Measurements from ENCODE around the gene MSI2.
A peak's percentile ranks its signal among the peaks of the same experiment; 100 is the strongest.

MSI2 gene

GRCh38 chr17:57541049-57541448 lies 284.7 kb downstream of the MSI2 start:
- no peak for DNase-seq (ENCODE audit: low spot score)

- no peak for DNase-seq (ENCODE audit: low spot score)
These were observed 285.4 kb downstream of the MSI2 start for GRCh38 chr17:57541472-57542394.

DNA sequence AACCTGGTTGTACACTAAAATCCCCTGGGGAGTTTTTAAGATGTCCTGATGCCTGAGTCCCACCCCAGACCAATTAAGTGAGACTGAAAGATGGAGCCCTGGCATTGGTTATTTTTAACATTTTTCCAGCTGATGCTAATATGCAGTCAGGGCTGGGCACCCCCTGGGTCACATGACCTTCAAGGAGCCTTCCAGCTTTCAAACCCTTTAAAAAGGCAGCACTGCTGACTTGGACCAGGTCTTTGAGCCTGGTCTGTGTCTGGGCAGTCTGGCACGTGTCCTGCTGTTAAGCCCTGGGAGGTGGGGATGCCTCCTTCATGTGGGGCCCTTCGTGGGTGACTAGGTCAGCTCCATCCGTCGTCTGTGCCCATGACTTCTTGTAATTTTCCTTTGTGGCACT lies 286.2 kb downstream of the MSI2 start:
- DNase-seq (ENCODE audit: low spot score), result no peak

DNA sequence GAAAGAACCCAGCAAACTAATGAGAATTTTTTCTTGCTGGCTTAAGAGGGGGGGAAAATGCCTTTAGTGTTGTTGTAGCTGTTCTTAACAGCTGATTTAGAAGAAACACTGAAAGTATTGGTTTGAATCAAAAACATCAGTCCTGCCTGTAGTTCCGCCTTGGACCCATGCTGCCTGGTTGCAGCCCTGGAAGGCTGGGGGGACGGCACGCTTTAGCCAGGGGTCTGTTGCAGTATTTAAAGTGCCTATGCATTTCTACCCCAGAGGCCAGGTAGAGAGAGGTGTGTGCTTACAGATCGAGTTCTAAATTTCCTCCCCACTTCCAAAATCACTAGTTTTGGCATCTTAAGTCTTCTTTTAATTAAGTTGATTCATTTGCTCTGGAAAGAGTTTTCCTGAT lies 286.9 kb downstream of the MSI2 start:
- DNase-seq (ENCODE audit: low spot score), result no peak

DNA sequence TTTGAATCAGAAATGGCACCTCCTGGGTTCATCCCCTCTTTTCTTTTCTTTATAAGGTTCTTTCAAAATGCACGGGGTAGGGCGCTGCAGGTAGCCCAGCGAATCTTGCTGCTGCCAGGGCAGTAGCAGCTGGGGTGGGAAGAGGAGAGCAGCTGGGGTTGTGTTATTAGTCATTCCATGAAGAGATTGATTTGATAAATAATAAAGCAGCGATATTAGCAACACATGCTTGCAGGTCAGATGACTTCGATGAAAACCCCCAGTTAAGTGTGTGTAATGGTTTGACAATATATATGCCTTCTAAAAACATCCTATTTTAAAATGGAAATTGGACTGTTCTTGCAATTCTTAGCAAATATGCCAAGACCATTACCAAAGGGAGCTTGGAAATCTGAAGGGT lies 288.1 kb downstream of the MSI2 start:
- DNase-seq (ENCODE audit: low spot score), result no peak

DNA sequence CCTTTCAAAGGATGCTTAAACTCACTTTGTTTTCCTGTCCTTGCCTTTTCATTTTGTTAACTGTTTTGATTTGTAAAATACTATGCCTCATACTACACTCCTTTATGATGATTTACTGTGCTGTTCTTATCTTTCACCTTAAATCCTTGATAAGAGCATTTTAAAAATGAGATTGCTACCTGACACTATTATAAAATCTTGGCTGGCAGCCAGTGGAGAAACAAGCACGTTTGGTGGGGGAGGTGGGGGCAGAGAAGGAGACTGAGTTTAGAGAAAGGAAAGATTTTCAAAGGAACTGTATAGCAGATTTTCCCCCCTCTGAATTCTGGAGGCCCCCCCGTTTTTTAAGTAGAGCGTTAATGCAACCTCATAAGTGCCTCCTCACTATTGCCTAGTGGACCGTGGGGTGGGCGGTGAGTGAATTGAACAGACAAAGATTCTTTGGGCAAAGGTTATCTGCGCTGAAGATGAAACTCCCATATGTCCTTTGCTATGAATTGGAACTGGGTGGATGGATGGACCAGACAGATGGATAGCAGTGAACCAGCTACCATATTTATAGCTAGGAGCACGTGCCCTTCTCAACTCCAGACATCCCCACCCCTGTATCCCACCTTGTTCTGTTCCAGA lies 288.6 kb downstream of the MSI2 start:
- no peak for DNase-seq (ENCODE audit: low spot score)

GRCh38 chr17:57545731-57546342 lies 289.5 kb downstream of the MSI2 start:
- no peak for DNase-seq (ENCODE audit: low spot score)

DNA sequence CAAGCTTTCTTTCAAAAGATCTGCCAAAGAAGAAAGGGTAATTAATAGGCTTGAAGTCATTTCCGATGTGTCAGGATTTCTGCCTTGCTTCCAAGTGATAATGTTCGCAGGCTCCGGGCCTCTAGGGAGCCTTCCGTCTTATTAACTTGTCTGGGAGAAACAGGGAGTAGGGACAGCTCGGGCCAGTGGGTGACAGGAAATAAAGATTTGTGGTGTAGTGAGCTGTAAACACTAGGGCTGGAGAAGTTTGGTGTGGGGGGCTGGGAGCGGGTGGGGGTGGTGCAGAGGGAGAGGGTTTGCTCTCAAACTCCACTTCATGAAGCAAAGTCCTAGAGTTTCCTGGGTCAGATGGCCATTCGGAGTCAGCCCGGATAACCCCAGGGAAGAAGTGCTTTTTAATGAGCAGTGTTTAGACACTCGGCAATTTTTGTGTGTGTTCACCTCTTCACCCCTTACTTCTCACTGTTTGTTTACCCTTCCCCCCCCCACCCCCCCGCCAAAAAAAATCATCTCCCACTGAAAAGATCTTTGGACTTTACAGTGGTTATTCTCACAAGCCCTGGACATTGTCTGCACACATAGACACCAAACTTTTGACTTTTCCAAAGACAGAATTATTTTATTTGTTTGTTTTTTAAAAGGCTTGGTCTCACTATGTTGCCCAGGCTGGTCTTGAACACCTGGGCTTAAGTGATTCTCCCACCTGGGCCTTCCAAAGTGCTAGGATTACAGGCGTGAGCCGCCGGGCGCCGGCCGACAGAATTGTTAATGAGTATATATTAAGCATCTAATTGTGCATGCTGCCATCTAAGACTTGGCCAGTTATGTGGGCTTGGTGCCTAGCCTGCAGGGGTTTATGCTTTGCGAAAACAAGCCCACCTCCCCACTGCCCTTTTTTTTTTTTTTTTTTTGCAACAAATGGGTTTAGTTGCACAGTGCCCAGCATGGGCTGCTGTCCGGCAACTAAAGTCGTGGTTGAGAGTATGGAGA lies 292.4 kb downstream of the MSI2 start:
- DNase-seq (ENCODE audit: low spot score), result no peak

DNA sequence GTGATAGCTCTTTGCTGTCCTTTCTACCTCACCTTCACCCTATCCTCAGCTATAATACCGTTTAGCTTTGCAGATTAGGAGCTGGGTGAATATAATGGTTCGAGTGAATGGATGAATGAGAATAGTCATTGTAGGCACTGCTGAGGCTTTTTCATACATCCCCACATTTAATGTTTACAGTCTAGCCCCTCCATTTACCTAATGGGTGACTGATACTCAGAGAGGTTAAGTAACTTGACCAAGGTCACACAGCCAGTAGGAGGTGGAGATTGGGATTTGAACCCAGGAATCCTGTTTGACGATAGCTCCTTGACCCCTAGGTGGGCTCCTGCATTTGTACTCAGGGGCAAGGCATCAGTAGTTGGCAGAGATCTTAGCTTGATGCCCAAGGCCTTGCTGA lies 293.1 kb downstream of the MSI2 start:
- no peak for DNase-seq (ENCODE audit: low spot score)

DNA sequence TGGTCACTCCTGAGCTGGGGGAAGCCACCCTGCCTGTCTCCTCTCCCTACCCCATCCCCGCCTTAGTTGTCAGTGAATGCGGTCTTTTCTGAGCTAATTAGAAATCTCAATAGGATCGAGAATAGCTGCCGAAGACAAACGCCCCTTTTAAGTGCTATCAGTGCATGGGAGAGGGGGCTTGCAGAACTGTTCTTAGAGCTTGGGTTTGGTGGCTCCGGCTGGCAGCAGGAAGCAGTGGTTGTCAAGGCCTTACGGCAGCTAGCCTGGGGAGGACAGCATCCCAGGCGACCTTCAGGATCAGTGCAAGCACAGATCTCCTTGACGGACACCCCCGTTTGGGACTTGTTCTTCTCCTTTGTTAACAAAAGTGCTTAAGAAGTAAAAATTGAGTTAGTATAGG lies 293.7 kb downstream of the MSI2 start:
- no peak for DNase-seq (ENCODE audit: low spot score)

GRCh38 chr17:57550668-57551315 lies 294.5 kb downstream of the MSI2 start:
- DNase-seq (ENCODE audit: low spot score), result no peak

GRCh38 chr17:57551321-57552079 lies 295.2 kb downstream of the MSI2 start:
- no peak for DNase-seq (ENCODE audit: low spot score)

DNA sequence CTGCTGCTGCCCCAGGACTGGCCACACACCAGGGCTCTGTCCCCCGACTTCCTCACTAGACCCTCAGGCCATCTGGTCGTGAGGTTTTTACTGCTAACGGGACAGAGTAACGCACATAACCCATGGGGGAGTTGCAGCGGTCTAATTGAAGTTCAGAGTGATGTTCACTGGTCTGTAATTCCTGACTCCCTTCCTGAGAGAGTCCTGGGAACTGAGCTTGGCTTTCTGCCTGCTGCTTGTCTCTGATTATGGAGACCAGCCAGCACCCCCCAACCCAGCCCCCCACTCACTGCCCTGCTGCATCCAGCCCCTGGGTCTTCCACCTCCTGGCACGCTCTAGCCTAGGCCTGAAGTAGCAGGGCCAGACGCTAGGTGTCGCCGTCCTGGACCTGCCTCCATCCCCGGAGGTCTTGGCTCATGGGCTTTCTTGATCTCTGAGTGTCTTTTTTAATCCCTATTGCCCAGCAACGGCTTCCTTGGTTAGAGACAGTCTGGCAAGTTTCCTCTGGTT lies 295.8 kb downstream of the MSI2 start:
- peak; percentile 91 for DNase-seq (ENCODE audit: low spot score)

GRCh38 chr17:57553526-57553925 lies 297.2 kb downstream of the MSI2 start:
- DNase-seq (ENCODE audit: low spot score), result no peak

DNA sequence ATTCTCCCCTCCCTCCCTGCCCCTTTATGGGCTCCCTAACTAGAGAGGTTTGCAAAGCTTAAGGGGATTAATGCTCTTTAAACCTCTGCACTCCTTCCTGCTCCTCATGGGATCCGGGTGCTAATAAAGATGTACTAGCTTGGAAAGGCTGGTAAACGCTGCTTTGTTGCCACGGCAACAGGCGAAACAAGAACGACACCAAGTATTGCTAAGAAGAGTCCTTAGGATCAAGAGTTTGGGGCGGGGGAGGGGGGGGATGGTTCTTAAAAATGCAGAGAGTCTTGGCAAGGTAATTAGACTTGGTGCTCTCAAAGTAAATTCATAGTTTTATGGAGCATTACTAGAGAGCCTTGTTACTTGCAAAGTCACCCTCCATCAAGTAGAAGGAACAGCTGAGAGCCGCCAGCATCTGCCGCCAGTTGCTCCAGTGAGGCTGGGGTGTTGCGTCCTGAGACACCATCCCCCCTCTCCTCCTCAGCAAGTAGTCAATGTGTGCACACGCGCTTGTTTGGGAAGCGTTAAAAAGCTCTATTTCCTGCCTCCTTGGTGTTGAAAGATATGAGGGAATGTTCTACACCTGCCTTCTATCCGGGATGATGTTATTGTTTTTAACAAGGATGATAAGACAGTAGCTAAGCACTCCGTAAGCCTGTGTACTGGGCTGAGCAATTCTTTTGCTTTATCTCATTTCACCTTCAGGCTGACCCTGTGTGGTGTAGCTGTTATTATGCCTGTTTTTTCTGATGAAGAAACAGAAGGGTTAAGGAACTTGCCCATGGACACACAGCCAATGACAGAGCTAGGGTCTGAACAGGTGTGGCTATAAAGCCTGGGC lies 297.9 kb downstream of the MSI2 start:
- peak; percentile 92 for DNase-seq (ENCODE audit: low spot score)

GRCh38 chr17:57554826-57555635 lies 298.7 kb downstream of the MSI2 start:
- DNase-seq (ENCODE audit: low spot score), result no peak

DNA sequence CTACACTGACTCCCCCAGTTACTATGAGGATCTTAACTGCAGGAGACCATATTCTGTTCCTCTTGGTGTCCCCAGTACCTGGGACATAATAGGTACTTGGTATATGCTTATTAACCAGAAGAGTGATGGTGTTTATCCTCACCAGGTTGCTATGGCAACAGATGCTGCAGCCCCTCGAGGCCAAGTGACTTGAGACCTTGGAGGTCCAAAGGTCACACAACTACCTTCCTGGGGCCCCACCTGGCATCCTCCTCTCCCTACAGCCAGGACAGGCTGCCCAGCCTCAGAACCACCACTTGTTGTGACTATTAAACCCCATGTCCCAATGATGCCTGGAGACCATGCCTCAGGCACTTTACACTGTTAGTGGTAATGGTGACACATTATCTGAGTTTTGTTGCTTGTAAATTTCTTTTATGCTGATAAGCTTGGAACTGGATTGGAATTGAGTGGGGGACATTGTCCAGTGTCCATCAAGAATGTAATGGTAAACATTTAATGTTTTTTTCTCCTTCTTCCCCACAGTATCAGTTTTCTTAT lies 299.4 kb downstream of the MSI2 start:
- DNase-seq (ENCODE audit: low spot score), result no peak

- no peak for DNase-seq (ENCODE audit: low spot score)
These were observed 300.0 kb downstream of the MSI2 start for GRCh38 chr17:57556320-57556719.

All from ecto neural progenitor cell (in vitro differentiated cells).